ENCODE results near the gene FFAR3.

FFAR3 gene

DNA sequence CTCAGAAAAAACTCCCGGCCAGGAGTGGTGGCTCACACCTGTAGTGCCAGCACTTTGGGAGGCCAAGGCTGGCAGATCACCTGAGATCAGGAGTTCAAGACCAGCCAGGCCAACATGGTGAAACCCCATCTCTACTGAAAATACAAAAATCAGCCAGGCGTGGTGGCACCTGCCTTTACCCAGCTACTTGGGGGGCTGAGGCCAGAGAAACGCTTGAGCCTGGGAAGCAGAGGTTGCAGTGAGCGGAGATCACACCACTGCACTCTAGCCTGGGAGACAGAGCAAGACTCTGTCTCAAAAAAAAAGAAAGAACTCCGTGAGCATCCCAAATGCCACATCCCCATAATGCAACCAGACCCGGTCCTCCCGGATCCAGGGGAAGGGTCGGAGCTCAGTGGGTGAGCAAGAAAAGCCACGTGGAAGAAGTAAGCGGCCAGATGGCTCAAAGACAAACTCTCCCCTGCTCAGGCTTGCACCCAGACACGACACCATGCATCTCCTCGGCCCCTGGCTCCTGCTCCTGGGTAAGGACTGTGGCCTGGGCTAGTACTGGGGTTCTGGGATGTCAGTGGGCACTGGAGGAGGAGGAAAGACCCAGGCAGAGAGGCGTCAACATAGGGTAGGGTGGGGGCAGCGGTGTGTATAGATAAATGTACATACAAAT lies 26.6 kb upstream of the FFAR3 start:
- DNase-seq (ENCODE audit: low read depth), result no peak

DNA sequence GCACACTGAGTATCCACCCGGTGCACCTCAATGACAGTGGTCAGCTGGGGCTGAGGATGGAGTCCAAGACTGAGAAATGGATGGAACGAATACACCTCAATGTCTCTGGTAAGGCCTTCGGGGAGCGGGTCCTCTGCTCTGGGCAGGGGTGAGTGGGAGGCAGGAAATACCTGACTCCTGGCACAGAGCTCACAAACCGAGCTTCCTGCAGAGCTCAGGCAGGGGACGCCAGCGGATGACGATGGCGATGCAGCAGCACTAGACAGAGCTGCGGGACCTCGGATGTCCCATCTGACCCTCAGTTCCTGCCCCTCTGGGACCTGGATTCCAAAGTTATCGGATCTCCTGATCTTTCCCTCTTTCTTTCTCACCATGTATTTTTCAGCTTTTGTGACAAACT lies 25.4 kb upstream of the FFAR3 start:
- no peak for DNase-seq (ENCODE audit: low read depth)

DNA sequence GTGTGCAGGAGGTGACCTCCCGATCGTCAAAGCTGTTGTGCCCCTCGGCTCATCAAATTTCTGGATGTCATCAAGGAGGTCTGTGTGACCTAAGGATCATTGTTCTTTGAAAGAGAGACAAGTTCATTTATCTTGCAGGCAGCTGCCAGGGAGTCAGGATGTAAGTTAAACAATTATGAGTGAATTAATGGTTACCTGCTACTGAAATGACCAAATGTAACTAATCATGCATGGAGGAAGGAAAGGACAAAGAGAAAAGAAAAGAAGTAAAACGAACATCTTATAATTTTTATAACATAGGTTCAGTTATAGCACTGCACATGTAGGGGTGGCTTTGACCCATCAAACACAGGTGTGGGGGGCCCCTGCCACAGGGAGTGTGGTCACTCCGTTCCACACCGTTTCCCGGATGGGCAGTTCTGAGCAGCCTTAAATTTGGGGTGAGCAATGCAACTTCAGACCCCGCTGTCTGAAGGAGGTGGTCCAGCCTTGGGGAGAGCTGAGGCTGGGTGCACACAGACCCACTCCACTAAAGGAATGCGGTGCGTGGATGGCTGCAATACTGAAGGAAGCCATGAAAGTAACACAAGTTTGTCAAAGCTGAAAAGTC lies 24.0 kb upstream of the FFAR3 start:
- DNase-seq (ENCODE audit: low read depth), result no peak

GRCh38 chr19:35336166-35336955 lies 21.9 kb upstream of the FFAR3 start:
- DNase-seq (ENCODE audit: low read depth), result no peak

DNA sequence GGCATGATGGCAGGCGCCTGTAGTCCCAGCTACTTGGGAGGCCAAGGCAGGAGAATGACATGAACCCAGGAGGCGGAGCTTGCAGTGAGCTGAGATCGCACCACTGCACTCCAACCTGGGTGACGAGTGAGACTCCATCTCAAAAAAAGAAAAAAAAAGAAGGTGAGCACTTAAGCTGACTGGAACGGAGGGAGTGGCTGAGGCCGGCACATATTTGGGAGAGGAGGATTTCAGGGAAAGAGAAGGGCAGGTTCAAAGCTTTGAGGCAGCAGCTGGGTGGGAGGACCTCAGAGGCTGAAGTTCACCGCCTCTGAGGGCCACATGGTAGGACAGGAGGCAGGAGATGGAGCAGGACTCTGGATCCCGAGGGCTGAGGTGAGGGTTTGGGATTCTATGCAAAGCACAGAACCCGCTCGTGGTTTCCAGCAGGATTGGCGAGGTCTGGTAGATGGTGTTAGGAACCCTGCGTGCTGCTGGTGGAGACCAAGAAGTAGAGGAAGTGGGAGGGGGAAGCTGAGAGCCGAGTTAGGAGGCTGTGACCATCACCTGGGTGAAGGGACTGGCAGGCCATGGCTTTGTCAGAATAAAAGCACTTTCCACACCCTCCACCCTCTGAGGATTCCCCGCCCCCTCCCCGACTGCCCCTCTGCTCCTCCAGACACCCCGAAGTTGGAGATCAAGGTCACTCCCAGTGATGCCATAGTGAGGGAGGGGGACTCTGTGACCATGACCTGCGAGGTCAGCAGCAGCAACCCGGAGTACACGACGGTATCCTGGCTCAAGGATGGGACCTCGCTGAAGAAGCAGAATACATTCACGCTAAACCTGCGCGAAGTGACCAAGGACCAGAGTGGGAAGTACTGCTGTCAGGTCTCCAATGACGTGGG lies 20.9 kb upstream of the FFAR3 start:
- no peak for DNase-seq (ENCODE audit: low read depth)

DNA sequence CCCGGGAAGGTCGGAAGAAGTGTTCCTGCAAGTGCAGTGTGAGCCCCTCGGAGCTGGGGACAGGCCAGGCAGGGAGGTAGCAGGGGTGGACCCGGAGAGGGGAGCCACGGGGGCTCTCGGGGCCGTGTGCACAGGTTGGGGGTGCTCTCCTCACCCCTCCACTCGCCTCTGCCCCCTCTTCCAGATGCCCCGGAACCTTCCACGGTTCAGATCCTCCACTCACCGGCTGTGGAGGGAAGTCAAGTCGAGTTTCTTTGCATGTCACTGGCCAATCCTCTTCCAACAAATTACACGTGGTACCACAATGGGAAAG lies 20.3 kb upstream of the FFAR3 start:
- DNase-seq (ENCODE audit: low read depth), result no peak

- DNase-seq (ENCODE audit: low read depth), result no peak
These were observed 17.8 kb upstream of the FFAR3 start for GRCh38 chr19:35340431-35340830.

GRCh38 chr19:35341006-35341405 lies 17.3 kb upstream of the FFAR3 start:
- DNase-seq (ENCODE audit: low read depth), result no peak

DNA sequence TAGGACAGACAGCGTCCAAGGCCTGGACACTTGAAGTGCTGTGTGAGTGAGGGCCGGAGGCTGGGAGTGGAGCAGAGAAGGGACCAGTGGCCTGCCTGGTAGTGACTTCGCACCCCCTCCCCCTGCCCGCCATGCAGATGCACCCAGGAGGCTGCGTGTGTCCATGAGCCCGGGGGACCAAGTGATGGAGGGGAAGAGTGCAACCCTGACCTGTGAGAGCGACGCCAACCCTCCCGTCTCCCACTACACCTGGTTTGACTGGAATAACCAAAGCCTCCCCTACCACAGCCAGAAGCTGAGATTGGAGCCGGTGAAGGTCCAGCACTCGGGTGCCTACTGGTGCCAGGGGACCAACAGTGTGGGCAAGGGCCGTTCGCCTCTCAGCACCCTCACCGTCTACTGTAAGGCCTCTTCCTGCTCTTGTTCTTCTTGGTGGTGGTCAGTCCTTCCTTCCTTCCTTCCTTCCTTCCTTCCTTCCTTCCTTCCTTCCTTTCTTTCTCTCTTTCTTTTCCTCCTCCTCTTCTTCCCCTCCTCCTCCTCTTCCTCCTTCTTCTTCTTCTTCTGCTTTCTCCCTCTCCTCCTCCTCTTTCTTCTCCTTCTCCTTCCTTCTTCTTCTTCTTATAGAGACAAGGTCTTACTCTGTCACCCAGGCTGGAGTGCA lies 16.6 kb upstream of the FFAR3 start:
- DNase-seq (ENCODE audit: low read depth), result no peak

DNA sequence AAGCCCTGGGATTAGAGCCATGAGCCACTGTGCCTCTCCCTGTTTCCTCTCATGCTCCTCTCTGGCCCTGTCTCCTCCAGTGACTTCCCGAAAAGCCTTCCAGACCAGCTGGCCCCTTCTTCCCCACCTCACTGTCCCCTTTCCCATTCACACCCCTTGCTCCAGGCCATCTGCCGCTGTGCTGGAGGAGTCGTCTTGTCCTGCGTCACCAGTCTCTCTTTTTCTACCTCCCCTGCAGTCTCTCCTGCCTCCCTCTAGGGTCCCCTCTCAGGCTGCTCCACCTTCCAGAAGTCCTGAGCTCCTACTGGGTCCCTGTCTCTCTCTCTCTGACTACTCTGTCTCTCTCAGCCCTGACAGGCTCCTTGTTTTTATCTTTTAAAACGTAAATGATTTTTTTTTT lies 15.8 kb upstream of the FFAR3 start:
- no peak for DNase-seq (ENCODE audit: low read depth)

DNA sequence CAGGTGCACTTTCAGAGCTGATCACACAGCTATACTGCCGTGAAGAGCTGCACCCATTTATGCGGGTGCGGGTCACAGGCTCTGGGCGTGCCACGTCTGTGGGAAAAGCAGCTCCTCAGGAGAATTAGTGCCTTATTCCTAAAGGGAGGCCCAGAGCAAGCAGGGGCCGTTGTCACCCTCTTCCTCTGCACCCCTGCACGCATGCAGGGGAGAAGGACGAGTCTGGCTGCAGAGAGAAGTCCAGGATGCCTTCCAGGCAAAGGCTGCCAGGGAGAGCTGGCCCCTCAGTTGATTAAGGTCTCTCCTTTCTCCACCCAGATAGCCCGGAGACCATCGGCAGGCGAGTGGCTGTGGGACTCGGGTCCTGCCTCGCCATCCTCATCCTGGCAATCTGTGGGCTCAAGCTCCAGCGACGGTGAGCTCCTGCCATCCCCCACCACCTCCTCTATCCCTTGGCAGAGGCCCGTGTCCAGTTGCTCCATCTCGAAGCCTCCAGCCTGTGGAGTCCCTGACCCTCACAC lies 13.7 kb upstream of the FFAR3 start:
- no peak for DNase-seq (ENCODE audit: low read depth)

DNA sequence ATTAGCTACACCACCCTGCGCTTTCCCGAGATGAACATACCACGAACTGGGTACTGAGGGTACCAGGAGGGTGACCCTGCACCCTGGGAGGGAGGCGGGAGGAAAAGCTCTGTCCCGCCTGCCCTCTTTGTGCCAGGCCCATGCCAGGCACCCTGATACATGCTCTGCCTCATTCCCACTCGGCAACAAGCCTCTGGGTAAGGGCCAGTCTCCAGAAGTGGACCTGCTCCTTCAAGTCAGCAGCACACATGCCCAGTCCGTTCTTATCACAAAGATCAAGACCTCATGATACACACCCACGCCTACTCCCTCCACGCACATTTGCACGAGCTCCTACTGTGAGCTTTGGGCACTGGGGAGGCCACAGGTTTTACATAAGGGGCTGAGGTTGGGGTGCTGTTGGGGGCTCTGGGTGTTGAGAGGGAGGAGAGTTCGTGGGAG lies 12.6 kb upstream of the FFAR3 start:
- DNase-seq (ENCODE audit: low read depth), result no peak

DNA sequence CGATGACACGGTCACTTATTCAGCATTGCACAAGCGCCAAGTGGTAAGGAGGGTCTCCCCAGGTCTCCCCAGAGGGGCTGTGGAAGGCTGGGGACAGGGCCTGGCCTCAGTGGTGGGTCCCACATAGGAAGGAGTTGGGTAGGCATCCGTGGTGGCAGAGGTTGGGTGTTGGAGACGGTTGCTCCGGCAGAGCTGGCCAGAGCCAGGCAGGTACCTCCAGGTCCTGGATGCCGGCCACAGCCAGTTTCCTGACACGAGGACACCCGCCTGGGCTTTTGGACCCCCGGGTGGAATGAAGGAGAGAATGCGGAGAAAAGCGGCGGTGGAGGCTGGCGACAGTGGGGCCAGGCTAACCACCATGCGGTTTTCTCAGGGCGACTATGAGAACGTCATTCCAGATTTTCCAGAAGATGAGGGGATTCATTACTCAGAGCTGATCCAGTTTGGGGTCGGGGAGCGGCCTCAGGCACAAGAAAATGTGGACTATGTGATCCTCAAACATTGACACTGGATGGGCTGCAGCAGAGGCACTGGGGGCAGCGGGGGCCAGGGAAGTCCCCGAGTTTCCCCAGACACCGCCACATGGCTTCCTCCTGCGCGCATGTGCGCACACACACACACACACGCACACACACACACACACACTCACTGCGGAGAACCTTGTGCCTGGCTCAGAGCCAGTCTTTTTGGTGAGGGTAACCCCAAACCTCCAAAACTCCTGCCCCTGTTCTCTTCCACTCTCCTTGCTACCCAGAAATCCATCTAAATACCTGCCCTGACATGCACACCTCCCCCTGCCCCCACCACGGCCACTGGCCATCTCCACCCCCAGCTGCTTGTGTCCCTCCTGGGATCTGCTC lies 11.8 kb upstream of the FFAR3 start:
- peak; percentile 60 for DNase-seq (ENCODE audit: low read depth)

GRCh38 chr19:35347171-35347929 lies 10.9 kb upstream of the FFAR3 start, which contains the start of gene FFAR1:
TSS of gene FFAR1 (plus strand) at chr19:35347902. CDS start at chr19:35351552, 3,650 bp downstream.
- peak; percentile 19 for DNase-seq (ENCODE audit: low read depth)

DNA sequence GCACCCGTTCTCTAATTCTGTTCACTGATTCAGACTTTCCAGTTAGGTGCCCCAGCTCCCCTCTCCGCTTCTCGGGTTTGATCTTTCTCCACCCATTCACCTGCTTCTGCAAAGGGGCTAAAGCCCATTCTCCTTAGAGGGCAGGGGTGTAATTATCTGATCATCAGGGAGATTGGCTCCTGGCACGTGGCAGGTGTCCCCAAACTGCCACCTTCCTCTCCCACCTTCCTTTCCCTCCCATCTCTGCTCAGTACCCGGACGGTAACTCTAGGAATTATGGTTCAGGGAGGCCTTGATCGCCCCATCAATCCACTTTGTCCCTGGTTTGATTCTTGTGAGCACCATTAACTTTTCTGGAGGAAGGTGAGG lies 10.3 kb upstream of the FFAR3 start:
- DNase-seq (ENCODE audit: low read depth), result no peak

GRCh38 chr19:35348911-35349611 lies 9.2 kb upstream of the FFAR3 start:
- no peak for DNase-seq (ENCODE audit: low read depth)

GRCh38 chr19:35349614-35350521 lies 8.4 kb upstream of the FFAR3 start:
- no peak for DNase-seq (ENCODE audit: low read depth)

GRCh38 chr19:35350591-35350990 lies 7.7 kb upstream of the FFAR3 start:
- no peak for DNase-seq (ENCODE audit: low read depth)
